ENCODE results near the gene ZNF281. TPM values are rescaled to one million over a fixed set of nuclear protein-coding genes. Genes with fewer than 3 reads are reported as not detected.

ZNF281 gene
- polyA plus RNA-seq, 2 of the 4 experiments (the other 2 are of a cell fraction): 33.7 to 39.1 TPM

- ChIA-PET CTCF (interaction anchor here (0.6 to 2.0 kb wide), 10 partner anchors 8 to 138 kb away, joined by 3 to 7 read pairs (median 3); no protein-coding TSS in a partner anchor), POLR2A (interaction anchor here (0.5 to 1.5 kb wide), 5 partner anchors 8 to 111 kb away, joined by 3 to 7 read pairs (median 5); partner anchors contain the start of gene ZNF281)
- WGBS (ENCODE audit: missing lambda C conversion rate): 33% methylated on average over 3 of the region's 3 CpGs
- H3K4me3 ChIP-seq: peak overlapping the region; percentile 31; the same call in 1 of the 3 replicates
- FAIRE-seq: peak; percentile 97
- H3K4me1 ChIP-seq: peaks cover 94% of the 10 kb centered on the region
- H3K27ac ChIP-seq: peak overlapping the region; percentile 88 to 95
- DNase-seq (ENCODE audit: low read depth in 1 of 2, low spot score in 1 of 2): peak; percentile 85 to 95
- peak overlapping the region; percentile 75 for H3K4me2 ChIP-seq
- ATAC-seq: peak; percentile 95
- H3K9me3 ChIP-seq: no peaks in the 10 kb centered on the region
- TF ChIP-seq FOSL2 (IDR thresholded peaks at IDR 0.05) (peak; percentile 99), FOSL2 (CRISPR knock-in tag; IDR thresholded peaks at IDR 0.05) (peak; percentile 99), ESRRA (IDR thresholded peaks at IDR 0.05; ENCODE audit: borderline replicate concordance, low read length) (no peak), GATA3 (IDR thresholded peaks at IDR 0.05; ENCODE audit: borderline replicate concordance) (peak; percentile 99), KDM1A (IDR thresholded peaks at IDR 0.05; ENCODE audit: low read depth) (peak; percentile 90), TFCP2L1 (CRISPR knock-in tag; IDR thresholded peaks at IDR 0.05) (no peak), JUNB (IDR thresholded peaks at IDR 0.05) (peak; percentile 99), CHD4 (IDR thresholded peaks at IDR 0.05; ENCODE audit: borderline replicate concordance) (peak; percentile 51; the same call in 1 of the 2 replicates), RAD21 (conservative IDR thresholded peaks at IDR 0.05 in 1 of 2, IDR thresholded peaks at IDR 0.05 in 1 of 2) (peak; percentile 48 to 72), EP300 (IDR thresholded peaks at IDR 0.05) (peak; percentile 96 to 98), PHF8 (IDR thresholded peaks at IDR 0.05; ENCODE audit: borderline replicate concordance, low read depth) (no peak), SMC3 (IDR thresholded peaks at IDR 0.05) (peak; percentile 71; the same call in 2 of the 3 replicates), REST (IDR thresholded peaks at IDR 0.05) (no peak), USF2 (IDR thresholded peaks at IDR 0.05) (no peak), HOXB5 (CRISPR knock-in tag; IDR thresholded peaks at IDR 0.05) (0 out of 2 replicates have a peak, but pooled peaks have one; percentile 13), HDAC2 (IDR thresholded peaks at IDR 0.05) (peak; percentile 72; the same call in 1 of the 2 replicates), JUN (IDR thresholded peaks at IDR 0.05) (peak; percentile 97), PBX3 (IDR thresholded peaks at IDR 0.05) (peak; percentile 82), CEBPB (IDR thresholded peaks at IDR 0.05) (peak; percentile 99 to 100), HMGXB4 (CRISPR knock-in tag; IDR thresholded peaks at IDR 0.05; ENCODE audit: borderline replicate concordance) (no peak), EHF (CRISPR knock-in tag; IDR thresholded peaks at IDR 0.05) (no peak), SREBF2 (IDR thresholded peaks at IDR 0.05) (no peak), ZSCAN20 (CRISPR knock-in tag; IDR thresholded peaks at IDR 0.05) (no peak), MAFK (IDR thresholded peaks at IDR 0.05; ENCODE audit: partially characterized antibody) (no peak), POLR2A (IDR thresholded peaks at IDR 0.05; ENCODE audit: low read length) (no peak), CTCF (IDR thresholded peaks at IDR 0.05) (no peak), ZFP36 (IDR thresholded peaks at IDR 0.05; ENCODE audit: borderline replicate concordance, partially characterized antibody) (peak; percentile 26), BHLHE40 (IDR thresholded peaks at IDR 0.05; ENCODE audit: low read depth, low read length) (no peak), RNF2 (IDR thresholded peaks at IDR 0.05; ENCODE audit: borderline replicate concordance, low read depth) (no peak), ELK1 (IDR thresholded peaks at IDR 0.05; ENCODE audit: low read depth, low read length) (no peak)
Observed at GRCh38 chr1:200372095-200372884, 37.5 kb downstream of the ZNF281 start.

Measured in A549 (cell line).